ENCODE measurements around the gene C16orf74. TPM values are rescaled to one million over a fixed set of nuclear protein-coding genes. Genes with fewer than 3 reads are reported as not detected.

The C16orf74 gene
- total and polyA plus RNA-seq, 2 of the 8 experiments (the other 6 are each of a cell fraction or from before 2014, with no cell fraction given) = 7.3 to 9.3 TPM

DNA sequence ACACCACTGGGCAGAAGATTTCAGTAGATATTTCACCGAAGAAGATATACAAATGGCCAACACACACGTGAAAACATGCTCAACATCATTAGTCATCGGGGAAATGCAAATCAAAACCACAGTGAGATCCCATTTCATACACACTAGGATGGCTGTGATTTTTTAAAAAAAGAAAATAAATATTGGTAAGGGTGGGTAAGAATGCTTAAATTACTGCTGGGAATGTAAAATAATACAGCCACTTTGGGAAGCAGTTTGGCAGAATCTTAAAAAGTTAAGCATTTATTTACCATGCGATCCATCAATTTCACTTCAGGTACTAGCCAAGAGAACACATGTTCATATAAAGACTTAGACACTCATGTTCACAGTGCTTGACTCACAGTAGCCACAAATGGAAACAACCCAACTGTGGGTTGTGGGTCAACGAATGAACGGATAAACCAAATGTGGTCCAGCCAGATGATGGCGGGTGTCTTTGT, 6.5 kb upstream of the C16orf74 start (continued):
- TF ChIP-seq, protein P1, sequence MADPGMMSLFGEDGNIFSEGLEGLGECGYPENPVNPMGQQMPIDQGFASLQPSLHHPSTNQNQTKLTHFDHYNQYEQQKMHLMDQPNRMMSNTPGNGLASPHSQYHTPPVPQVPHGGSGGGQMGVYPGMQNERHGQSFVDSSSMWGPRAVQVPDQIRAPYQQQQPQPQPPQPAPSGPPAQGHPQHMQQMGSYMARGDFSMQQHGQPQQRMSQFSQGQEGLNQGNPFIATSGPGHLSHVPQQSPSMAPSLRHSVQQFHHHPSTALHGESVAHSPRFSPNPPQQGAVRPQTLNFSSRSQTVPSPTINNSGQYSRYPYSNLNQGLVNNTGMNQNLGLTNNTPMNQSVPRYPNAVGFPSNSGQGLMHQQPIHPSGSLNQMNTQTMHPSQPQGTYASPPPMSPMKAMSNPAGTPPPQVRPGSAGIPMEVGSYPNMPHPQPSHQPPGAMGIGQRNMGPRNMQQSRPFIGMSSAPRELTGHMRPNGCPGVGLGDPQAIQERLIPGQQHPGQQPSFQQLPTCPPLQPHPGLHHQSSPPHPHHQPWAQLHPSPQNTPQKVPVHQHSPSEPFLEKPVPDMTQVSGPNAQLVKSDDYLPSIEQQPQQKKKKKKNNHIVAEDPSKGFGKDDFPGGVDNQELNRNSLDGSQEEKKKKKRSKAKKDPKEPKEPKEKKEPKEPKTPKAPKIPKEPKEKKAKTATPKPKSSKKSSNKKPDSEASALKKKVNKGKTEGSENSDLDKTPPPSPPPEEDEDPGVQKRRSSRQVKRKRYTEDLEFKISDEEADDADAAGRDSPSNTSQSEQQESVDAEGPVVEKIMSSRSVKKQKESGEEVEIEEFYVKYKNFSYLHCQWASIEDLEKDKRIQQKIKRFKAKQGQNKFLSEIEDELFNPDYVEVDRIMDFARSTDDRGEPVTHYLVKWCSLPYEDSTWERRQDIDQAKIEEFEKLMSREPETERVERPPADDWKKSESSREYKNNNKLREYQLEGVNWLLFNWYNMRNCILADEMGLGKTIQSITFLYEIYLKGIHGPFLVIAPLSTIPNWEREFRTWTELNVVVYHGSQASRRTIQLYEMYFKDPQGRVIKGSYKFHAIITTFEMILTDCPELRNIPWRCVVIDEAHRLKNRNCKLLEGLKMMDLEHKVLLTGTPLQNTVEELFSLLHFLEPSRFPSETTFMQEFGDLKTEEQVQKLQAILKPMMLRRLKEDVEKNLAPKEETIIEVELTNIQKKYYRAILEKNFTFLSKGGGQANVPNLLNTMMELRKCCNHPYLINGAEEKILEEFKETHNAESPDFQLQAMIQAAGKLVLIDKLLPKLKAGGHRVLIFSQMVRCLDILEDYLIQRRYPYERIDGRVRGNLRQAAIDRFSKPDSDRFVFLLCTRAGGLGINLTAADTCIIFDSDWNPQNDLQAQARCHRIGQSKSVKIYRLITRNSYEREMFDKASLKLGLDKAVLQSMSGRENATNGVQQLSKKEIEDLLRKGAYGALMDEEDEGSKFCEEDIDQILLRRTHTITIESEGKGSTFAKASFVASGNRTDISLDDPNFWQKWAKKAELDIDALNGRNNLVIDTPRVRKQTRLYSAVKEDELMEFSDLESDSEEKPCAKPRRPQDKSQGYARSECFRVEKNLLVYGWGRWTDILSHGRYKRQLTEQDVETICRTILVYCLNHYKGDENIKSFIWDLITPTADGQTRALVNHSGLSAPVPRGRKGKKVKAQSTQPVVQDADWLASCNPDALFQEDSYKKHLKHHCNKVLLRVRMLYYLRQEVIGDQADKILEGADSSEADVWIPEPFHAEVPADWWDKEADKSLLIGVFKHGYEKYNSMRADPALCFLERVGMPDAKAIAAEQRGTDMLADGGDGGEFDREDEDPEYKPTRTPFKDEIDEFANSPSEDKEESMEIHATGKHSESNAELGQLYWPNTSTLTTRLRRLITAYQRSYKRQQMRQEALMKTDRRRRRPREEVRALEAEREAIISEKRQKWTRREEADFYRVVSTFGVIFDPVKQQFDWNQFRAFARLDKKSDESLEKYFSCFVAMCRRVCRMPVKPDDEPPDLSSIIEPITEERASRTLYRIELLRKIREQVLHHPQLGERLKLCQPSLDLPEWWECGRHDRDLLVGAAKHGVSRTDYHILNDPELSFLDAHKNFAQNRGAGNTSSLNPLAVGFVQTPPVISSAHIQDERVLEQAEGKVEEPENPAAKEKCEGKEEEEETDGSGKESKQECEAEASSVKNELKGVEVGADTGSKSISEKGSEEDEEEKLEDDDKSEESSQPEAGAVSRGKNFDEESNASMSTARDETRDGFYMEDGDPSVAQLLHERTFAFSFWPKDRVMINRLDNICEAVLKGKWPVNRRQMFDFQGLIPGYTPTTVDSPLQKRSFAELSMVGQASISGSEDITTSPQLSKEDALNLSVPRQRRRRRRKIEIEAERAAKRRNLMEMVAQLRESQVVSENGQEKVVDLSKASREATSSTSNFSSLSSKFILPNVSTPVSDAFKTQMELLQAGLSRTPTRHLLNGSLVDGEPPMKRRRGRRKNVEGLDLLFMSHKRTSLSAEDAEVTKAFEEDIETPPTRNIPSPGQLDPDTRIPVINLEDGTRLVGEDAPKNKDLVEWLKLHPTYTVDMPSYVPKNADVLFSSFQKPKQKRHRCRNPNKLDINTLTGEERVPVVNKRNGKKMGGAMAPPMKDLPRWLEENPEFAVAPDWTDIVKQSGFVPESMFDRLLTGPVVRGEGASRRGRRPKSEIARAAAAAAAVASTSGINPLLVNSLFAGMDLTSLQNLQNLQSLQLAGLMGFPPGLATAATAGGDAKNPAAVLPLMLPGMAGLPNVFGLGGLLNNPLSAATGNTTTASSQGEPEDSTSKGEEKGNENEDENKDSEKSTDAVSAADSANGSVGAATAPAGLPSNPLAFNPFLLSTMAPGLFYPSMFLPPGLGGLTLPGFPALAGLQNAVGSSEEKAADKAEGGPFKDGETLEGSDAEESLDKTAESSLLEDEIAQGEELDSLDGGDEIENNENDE (IDR thresholded peaks at IDR 0.05; ENCODE audit: insufficient replicate concordance, low read length) = no peak
- TF ChIP-seq CHD2 (IDR thresholded peaks at IDR 0.05; ENCODE audit: low read length) (no peak), KDM1A (IDR thresholded peaks at IDR 0.05; ENCODE audit: borderline replicate concordance, low read length) (no peak), POLR2A (IDR thresholded peaks at IDR 0.05; ENCODE audit: control extremely low read depth in 1 of 2, low read depth in 2 of 2, low read length in 2 of 2) (no peak), CBX8 (IDR thresholded peaks at IDR 0.05; ENCODE audit: borderline replicate concordance, low read depth, low read length) (no peak), NRF1 (IDR thresholded peaks at IDR 0.05; ENCODE audit: low read depth, low read length) (no peak), KDM5A (IDR thresholded peaks at IDR 0.05; ENCODE audit: low read length) (no peak), BCL11A (IDR thresholded peaks at IDR 0.05; ENCODE audit: low read depth in 2 of 2, low read length in 2 of 2) (no peak), FOSL1 (IDR thresholded peaks at IDR 0.05; ENCODE audit: insufficient read depth, low read depth, low read length) (no peak)
- TF ChIP-seq, protein P2, sequence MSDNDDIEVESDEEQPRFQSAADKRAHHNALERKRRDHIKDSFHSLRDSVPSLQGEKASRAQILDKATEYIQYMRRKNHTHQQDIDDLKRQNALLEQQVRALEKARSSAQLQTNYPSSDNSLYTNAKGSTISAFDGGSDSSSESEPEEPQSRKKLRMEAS (IDR thresholded peaks at IDR 0.05) = no peak
- TF ChIP-seq, protein P3, sequence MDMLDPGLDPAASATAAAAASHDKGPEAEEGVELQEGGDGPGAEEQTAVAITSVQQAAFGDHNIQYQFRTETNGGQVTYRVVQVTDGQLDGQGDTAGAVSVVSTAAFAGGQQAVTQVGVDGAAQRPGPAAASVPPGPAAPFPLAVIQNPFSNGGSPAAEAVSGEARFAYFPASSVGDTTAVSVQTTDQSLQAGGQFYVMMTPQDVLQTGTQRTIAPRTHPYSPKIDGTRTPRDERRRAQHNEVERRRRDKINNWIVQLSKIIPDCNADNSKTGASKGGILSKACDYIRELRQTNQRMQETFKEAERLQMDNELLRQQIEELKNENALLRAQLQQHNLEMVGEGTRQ (IDR thresholded peaks at IDR 0.05; ENCODE audit: low read length) = no peak
